Measurements from ENCODE around the gene NFIC.

The NFIC gene

DNA sequence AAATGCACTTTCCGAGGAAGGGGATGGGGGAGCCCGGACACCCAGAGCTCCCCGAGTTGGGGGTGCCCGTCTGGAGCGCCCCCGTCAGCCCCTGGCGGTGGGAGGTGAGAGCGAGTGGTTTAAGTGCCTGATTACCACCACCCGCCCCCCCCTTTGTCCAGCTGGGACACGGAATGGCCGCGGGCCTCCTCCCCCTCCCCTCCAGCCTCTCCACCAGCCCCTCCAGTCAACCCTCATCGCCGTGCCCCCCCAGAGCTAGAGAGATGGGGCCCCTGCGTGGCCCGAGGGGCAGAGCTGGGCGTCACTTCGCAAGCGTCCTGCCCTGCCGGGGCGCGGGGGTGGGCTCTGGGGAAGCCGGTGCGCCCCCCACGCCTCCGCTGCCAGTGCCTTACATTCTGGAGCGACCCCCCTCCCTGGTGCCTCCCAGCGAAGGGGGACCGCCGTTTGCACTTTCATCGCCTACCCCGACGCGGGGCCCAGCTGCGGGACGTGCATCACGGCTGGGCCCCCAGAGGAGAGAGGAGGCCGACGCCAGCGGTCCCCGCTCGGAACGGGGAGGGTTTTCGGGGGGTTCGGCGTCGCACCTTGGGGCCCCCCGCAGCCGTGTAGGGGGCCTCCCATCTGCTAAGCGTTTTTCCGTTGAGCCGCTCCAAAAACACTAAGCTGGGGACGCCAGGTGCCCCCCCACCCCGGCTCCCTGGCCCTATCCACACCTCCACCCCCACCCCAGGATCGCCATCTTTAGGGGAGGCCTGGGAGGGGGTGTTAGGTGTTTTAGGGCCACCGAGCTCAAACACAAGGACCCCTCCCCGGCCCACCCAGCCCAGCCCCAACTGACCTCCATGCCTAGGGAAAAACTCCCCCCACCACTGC, 97.6 kb downstream of the NFIC start:
- Histone ChIP-seq H3K9me3 (replicated peaks; ENCODE audit: low read length) (no peaks in the 10 kb centered on the region), H3K36me3 (ENCODE audit: insufficient read depth, low read length) (peaks cover 31% of the 10 kb centered on the region), H3K4me2 (ENCODE audit: low read length) (no peak overlapping the region), H3K4me1 (ENCODE audit: control insufficient read depth, insufficient read depth, low read length) (peaks cover 14% of the 10 kb centered on the region), H3K27me3 (ENCODE audit: control insufficient read depth, insufficient read depth, low read length) (no peaks in the 10 kb centered on the region), H3K4me3 (ENCODE audit: low read length) (no peak overlapping the region), H3K9ac (ENCODE audit: low read depth, low read length) (no peak overlapping the region)

DNA sequence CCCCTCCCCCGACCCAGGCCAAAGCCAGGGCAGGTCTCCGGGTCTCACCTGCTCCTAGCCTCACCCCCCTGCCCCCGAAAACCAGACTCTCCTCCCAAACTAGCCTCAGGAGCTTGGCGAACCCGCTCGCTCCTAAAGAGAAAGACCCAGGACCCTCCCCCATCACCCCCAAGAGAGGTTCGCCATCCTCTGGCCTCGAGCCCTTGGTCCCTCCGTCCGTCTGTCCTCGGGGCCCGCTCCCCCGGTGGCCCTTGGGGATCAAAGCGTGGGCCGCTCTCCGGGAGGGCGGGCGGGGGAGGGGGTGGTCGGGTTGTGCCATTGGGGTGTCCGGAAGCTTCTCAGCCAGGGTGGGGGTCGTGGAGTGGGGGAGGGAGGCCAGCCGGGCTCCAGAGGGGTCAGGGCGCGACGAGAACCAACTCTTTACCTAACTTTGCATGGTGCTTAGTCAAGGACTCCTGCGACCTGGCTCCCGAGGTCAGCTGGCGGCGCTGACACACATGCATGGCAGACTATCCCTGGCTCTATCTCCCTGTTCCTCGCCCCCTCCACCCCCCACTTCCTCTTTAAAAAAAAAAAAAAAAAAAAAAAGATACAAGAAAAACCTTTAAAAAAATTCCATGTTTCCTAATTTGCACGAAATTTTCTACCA, 98.3 kb downstream of the NFIC start:
- Histone ChIP-seq H3K27me3 (ENCODE audit: control insufficient read depth, insufficient read depth, low read length) (no peaks in the 10 kb centered on the region), H3K4me2 (ENCODE audit: low read length) (no peak overlapping the region), H3K36me3 (ENCODE audit: insufficient read depth, low read length) (peaks cover 30% of the 10 kb centered on the region), H3K4me3 (ENCODE audit: low read length) (no peak overlapping the region), H3K4me1 (ENCODE audit: control insufficient read depth, insufficient read depth, low read length) (peaks cover 6% of the 10 kb centered on the region), H3K9me3 (replicated peaks; ENCODE audit: low read length) (no peaks in the 10 kb centered on the region), H3K9ac (ENCODE audit: low read depth, low read length) (no peak overlapping the region)

DNA sequence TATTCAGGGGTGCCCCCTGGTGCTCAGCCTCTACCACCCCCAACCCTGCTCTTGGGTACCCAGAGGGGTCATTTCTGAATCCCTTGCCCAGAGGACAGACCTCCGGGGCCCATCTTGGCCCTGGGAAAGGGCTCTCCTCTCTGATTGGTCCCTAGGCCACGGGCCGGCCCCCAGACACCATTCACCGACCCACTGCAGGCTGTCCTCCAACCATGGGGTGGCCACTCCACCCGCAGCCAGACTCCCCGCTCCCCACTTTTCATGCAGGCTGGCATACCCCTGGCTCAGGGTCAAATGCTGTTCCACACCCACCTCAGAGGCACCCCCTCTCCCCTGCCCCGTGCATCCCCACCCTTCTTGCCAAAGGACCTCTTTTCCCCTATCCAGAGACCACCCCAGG, 99.2 kb downstream of the NFIC start:
- H3K36me3 ChIP-seq (ENCODE audit: insufficient read depth, low read length), result peaks cover 22% of the 10 kb centered on the region
- H3K4me3 ChIP-seq (ENCODE audit: low read length), result no peak overlapping the region

DNA sequence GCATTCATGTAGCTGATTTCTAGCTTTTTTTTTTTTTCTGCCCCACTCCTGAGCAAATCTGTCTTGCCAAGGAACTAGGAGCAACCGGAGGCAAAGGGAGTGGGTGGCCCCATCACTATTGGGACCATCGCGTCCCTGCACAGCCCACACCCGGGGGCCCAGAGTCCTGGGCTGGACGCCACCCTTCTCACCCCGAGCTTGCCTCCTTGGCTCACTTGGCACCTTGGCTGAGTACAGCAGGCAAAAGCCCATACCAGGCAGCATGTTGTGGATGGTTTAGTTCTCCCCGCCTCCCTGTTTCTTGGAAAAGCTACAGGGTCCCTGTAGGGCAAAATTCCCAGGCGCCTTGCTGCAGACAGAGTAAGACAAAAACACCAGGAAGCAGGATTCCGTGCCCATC, 100.3 kb downstream of the NFIC start:
- H3K9me3 ChIP-seq (replicated peaks; ENCODE audit: low read length), result no peaks in the 10 kb centered on the region
- H3K27me3 ChIP-seq (ENCODE audit: control insufficient read depth, insufficient read depth, low read length), result no peaks in the 10 kb centered on the region
- H3K4me1 ChIP-seq (ENCODE audit: control insufficient read depth, insufficient read depth, low read length), result no peaks in the 10 kb centered on the region
- H3K36me3 ChIP-seq (ENCODE audit: insufficient read depth, low read length), result peaks cover 17% of the 10 kb centered on the region
- no peak overlapping the region for H3K4me2 ChIP-seq (ENCODE audit: low read length)
- H3K9ac ChIP-seq (ENCODE audit: low read depth, low read length), result no peak overlapping the region
- no peak overlapping the region for H3K4me3 ChIP-seq (ENCODE audit: low read length)

More for the DNA sequence above, 99.2 kb downstream of the NFIC start:
- H3K9me3 ChIP-seq (replicated peaks; ENCODE audit: low read length), result no peaks in the 10 kb centered on the region
- no peaks in the 10 kb centered on the region for H3K27me3 ChIP-seq (ENCODE audit: control insufficient read depth, insufficient read depth, low read length)
- H3K4me2 ChIP-seq (ENCODE audit: low read length), result no peak overlapping the region
- no peak overlapping the region for H3K9ac ChIP-seq (ENCODE audit: low read depth, low read length)
- H3K4me1 ChIP-seq (ENCODE audit: control insufficient read depth, insufficient read depth, low read length), result no peaks in the 10 kb centered on the region

- peaks cover 4% of the 10 kb centered on the region for H3K4me1 ChIP-seq (ENCODE audit: control insufficient read depth, insufficient read depth, low read length)
- no peak overlapping the region for H3K9ac ChIP-seq (ENCODE audit: low read depth, low read length)
- H3K36me3 ChIP-seq (ENCODE audit: insufficient read depth, low read length), result peaks cover 17% of the 10 kb centered on the region
- H3K27me3 ChIP-seq (ENCODE audit: control insufficient read depth, insufficient read depth, low read length), result no peaks in the 10 kb centered on the region
- H3K4me2 ChIP-seq (ENCODE audit: low read length), result no peak overlapping the region
- H3K4me3 ChIP-seq (ENCODE audit: low read length), result no peak overlapping the region
- H3K9me3 ChIP-seq (replicated peaks; ENCODE audit: low read length), result no peaks in the 10 kb centered on the region
Measured at GRCh38 chr19:3467437-3468198, 101.2 kb downstream of the NFIC start.

DNA sequence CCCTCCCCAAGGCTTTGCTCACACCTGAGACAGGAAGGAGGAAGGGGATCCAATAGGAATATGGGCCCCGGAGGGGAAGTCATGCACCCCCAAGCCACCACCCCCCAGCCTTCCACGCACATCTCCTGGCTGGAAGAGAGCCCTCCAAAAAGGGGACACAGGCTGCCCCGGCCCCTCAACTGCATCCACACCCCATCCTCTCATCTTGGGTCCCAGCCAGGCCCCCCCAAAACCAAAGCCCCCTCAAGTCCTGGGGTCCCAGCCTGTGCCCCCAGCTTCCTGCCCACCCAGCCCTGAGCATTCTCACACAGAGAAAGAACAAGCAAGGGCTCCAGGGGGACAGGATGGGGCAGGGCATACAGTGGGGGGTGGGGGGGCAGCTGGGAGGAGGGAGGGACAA, 101.8 kb downstream of the NFIC start:
- Histone ChIP-seq H3K9me3 (replicated peaks; ENCODE audit: low read length) (no peaks in the 10 kb centered on the region), H3K4me2 (ENCODE audit: low read length) (no peak overlapping the region), H3K4me3 (ENCODE audit: low read length) (no peak overlapping the region), H3K4me1 (ENCODE audit: control insufficient read depth, insufficient read depth, low read length) (peaks cover 4% of the 10 kb centered on the region), H3K9ac (ENCODE audit: low read depth, low read length) (no peak overlapping the region), H3K36me3 (ENCODE audit: insufficient read depth, low read length) (peaks cover 17% of the 10 kb centered on the region), H3K27me3 (ENCODE audit: control insufficient read depth, insufficient read depth, low read length) (no peaks in the 10 kb centered on the region)

- no peak overlapping the region for H3K4me2 ChIP-seq (ENCODE audit: low read length)
- H3K9ac ChIP-seq (ENCODE audit: low read depth, low read length), result no peak overlapping the region
- H3K36me3 ChIP-seq (ENCODE audit: insufficient read depth, low read length), result peaks cover 14% of the 10 kb centered on the region
- no peaks in the 10 kb centered on the region for H3K9me3 ChIP-seq (replicated peaks; ENCODE audit: low read length)
- H3K27me3 ChIP-seq (ENCODE audit: control insufficient read depth, insufficient read depth, low read length), result peaks cover 6% of the 10 kb centered on the region
- H3K4me1 ChIP-seq (ENCODE audit: control insufficient read depth, insufficient read depth, low read length), result peaks cover 4% of the 10 kb centered on the region
- H3K4me3 ChIP-seq (ENCODE audit: low read length), result no peak overlapping the region
Measured at GRCh38 chr19:3469638-3470499, 103.5 kb downstream of the NFIC start.

DNA sequence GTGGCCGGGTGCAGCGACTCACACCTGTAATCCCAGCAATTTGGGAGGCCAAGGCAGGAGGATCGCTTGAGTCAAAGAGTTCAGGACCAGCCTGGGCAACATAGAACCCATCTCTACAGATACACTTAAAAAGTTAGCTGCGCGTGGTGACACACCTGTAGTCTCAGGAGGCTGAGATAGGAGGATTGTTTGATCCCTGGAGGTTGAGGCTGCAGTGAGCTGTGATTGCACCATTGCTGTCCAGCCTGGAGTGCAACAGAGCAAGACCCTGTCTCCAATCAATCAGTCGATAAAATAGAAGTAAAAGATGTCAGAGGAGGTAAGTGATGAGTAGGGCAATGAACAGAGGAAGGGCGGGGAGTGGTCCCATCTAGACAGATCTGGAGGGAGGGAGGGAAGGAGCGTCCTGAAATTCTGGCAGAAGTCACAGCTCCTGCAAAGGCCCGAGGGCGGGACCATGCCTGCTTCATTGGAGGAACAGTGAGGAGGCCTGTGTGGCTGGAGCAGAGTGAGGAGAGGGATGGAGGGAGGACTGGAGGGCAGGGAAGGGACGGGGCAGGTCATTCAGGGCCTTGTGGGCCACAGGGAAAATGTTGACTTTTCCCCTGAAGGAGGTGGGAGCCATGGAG, 104.2 kb downstream of the NFIC start:
- peaks cover 13% of the 10 kb centered on the region for H3K36me3 ChIP-seq (ENCODE audit: insufficient read depth, low read length)
- H3K4me2 ChIP-seq (ENCODE audit: low read length), result no peak overlapping the region
- no peak overlapping the region for H3K4me3 ChIP-seq (ENCODE audit: low read length)
- no peaks in the 10 kb centered on the region for H3K9me3 ChIP-seq (replicated peaks; ENCODE audit: low read length)
- peaks cover 4% of the 10 kb centered on the region for H3K4me1 ChIP-seq (ENCODE audit: control insufficient read depth, insufficient read depth, low read length)
- H3K27me3 ChIP-seq (ENCODE audit: control insufficient read depth, insufficient read depth, low read length), result peaks cover 9% of the 10 kb centered on the region
- no peak overlapping the region for H3K9ac ChIP-seq (ENCODE audit: low read depth, low read length)

- Histone ChIP-seq H3K9ac (ENCODE audit: low read depth, low read length) (no peak overlapping the region), H3K4me3 (ENCODE audit: low read length) (no peak overlapping the region), H3K36me3 (ENCODE audit: insufficient read depth, low read length) (no peaks in the 10 kb centered on the region), H3K27me3 (ENCODE audit: control insufficient read depth, insufficient read depth, low read length) (peaks cover 9% of the 10 kb centered on the region), H3K9me3 (replicated peaks; ENCODE audit: low read length) (no peaks in the 10 kb centered on the region), H3K4me1 (ENCODE audit: control insufficient read depth, insufficient read depth, low read length) (peaks cover 4% of the 10 kb centered on the region), H3K4me2 (ENCODE audit: low read length) (peak overlapping the region; percentile 26)
Measured at GRCh38 chr19:3471954-3472655, 105.7 kb downstream of the NFIC start.

GRCh38 chr19:3474010-3474409, 107.6 kb downstream of the NFIC start:
- Histone ChIP-seq H3K9ac (ENCODE audit: low read depth, low read length) (no peak overlapping the region), H3K27me3 (ENCODE audit: control insufficient read depth, insufficient read depth, low read length) (peaks cover 15% of the 10 kb centered on the region), H3K4me1 (ENCODE audit: control insufficient read depth, insufficient read depth, low read length) (peaks cover 4% of the 10 kb centered on the region), H3K36me3 (ENCODE audit: insufficient read depth, low read length) (no peaks in the 10 kb centered on the region), H3K4me3 (ENCODE audit: low read length) (no peak overlapping the region), H3K9me3 (replicated peaks; ENCODE audit: low read length) (no peaks in the 10 kb centered on the region), H3K4me2 (ENCODE audit: low read length) (no peak overlapping the region)
